Thyroid gland (tissue), 4 donors: ENCODE data around the gene RAD9A. TPM values are rescaled to one million over a fixed set of nuclear protein-coding genes. Genes with fewer than 3 reads are reported as not detected.
"Not testable (repeated sequence)": the region's sequence is repeated elsewhere in the genome, so short reads cannot be mapped to it uniquely, and the experiment has no call there.

ENCODE experiments used
- DNase-seq, 2 donors: peaks; one replicate each; pipeline ENCODE4 v3.0.0-alpha.2; 2019
- H3K27ac ChIP-seq, 3 donors: fragments of 200-600 bp; sonication (generic); 1 replicate in 2 of 3; 2 replicates in 1 of 3; pipeline ENCODE4 v1.5.1; 2016 to 2019; ENCODE audit warnings: mild to moderate bottlenecking in 1 of 3, moderate library complexity in 1 of 3
- H3K27me3 ChIP-seq: fragments of 200-600 bp; sonication (generic); one replicate; pipeline ENCODE4 v1.5.1; 2019
- H3K36me3 ChIP-seq, 2 donors: fragments of 200-600 bp; sonication (generic); one replicate each; pipeline ENCODE4 v1.5.1; 2016 to 2019
- H3K4me1 ChIP-seq, 2 donors: fragments of 200-600 bp; sonication (generic); one replicate each; pipeline ENCODE4 v1.5.1; 2017 to 2019
- H3K4me3 ChIP-seq, 3 donors: fragments of 200-600 bp; sonication (generic); replicated peaks in 1 of 3; 1 replicate in 2 of 3; 2 replicates in 1 of 3; pipeline ENCODE4 v1.5.1; 2016; ENCODE audit warnings: mild to moderate bottlenecking in 1 of 3
- H3K9me3 ChIP-seq: fragments of 200-600 bp; sonication (generic); one replicate; pipeline ENCODE4 v1.5.1; 2017
- CTCF ChIP-seq, 6 experiments: fragments of 200-600 bp in 3 of 6; fragments of 450-650 bp in 3 of 6; sonication (generic) in 3 of 6; IDR thresholded peaks; one replicate each; pipeline ENCODE4 v1.5.1; 2016 to 2019; ENCODE audit warnings: antibody characterized with exemption in 6 of 6, mild to moderate bottlenecking in 2 of 6, inconsistent platforms in 1 of 6, moderate library complexity in 1 of 6
- POLR2A ChIP-seq, 2 donors: fragments of 450-650 bp; IDR thresholded peaks; one replicate each; pipeline ENCODE4 v1.6.1; 2017; ENCODE audit warnings: antibody characterized with exemption in 2 of 2, mild to moderate bottlenecking in 2 of 2, moderate library complexity in 1 of 2
- WGBS, 2 donors: methylation state at CpG; one replicate each; pipeline ENCODE4 v1.1.5; 2017; 5-methylcytosine and 5-hydroxymethylcytosine counted together
- intact Hi-C: fragments of 100-400 bp; cut with DNase I; formaldehyde crosslinking; loops from one replicate; pipeline ENCODE4 v1.15.1; 2023
- total RNA-seq, 4 donors: library from RNA; depleted of rRNA; stranded (reverse); fragments of >200 nt; gene quantifications; one replicate each; pipeline ENCODE4 v1.2.3, GENCODE V29; 2016

Gene RAD9A
- total RNA-seq, 4 donors from 2014 or later, result 22.7 to 38.0 (median 31.0) TPM

GRCh38 chr11:67423891-67424613 lies 32.3 kb downstream of the RAD9A start:
- intact Hi-C loops, result loop anchor here (5.0 kb wide), 1 partner anchor 43 kb away; the partner anchor contains the start of gene TMEM134
- Histone ChIP-seq H3K9me3 (no peaks in the 10 kb centered on the region), H3K27me3 (no peaks in the 10 kb centered on the region), H3K36me3 (no peaks in the 10 kb centered on the region), H3K4me3 (no peak overlapping the region), H3K4me1 (peaks cover 9 to 27% of the 10 kb centered on the region in 2 donors), H3K27ac (no peak overlapping the region)
- 90 to 93% methylated on average over 12 to 16 of the region's 34 CpGs for WGBS, 2 donors
- DNase-seq, result no peak
- TF ChIP-seq POLR2A (IDR thresholded peaks at IDR 0.05) (no peak), CTCF (IDR thresholded peaks at IDR 0.05) (no peak)

GRCh38 chr11:67427364-67427859 lies 35.6 kb downstream of the RAD9A start:
- 75 to 79% methylated on average over 19 of the region's 19 CpGs for WGBS, 2 donors
- H3K4me1 ChIP-seq, result peaks cover 7 to 20% of the 10 kb centered on the region in 2 donors
- H3K9me3 ChIP-seq, H3K36me3 ChIP-seq, DNase-seq, intact Hi-C loops, H3K27me3 ChIP-seq: not testable (repeated sequence)
- peak overlapping the region in 2 of 3 donors; percentile 24 to 73 for H3K4me3 ChIP-seq
- peak overlapping the region; percentile 31 to 90 (median 82) for H3K27ac ChIP-seq

GRCh38 chr11:67428052-67429001 lies 36.5 kb downstream of the RAD9A start, which contains the start of gene RPS6KB2:
Gene RPS6KB2, plus strand, starts transcription at chr11:67428494. Its CDS starts 52 bp downstream, at chr11:67428546.
- H3K36me3 ChIP-seq, result peaks cover 11 to 18% of the 10 kb centered on the region in 2 donors
- H3K9me3 ChIP-seq, result no peaks in the 10 kb centered on the region
- H3K27me3 ChIP-seq, result no peaks in the 10 kb centered on the region
- TF ChIP-seq CTCF (IDR thresholded peaks at IDR 0.05), result peak in 1 of 6 experiments; percentile 30
- TF ChIP-seq POLR2A (IDR thresholded peaks at IDR 0.05), result peak; percentile 54 to 93
- 0% methylated on average over 37 to 45 of the region's 68 CpGs for WGBS, 2 donors
- H3K4me1 ChIP-seq, result peaks cover 7 to 20% of the 10 kb centered on the region in 2 donors
- intact Hi-C loops, result no loop called here
- peak within 1 kb of the TSS; percentile 72 to 90 (median 82) for H3K27ac ChIP-seq
- H3K4me3 ChIP-seq, result peak within 1 kb of the TSS; percentile 24 to 95 (median 73)
- DNase-seq, result peak; percentile 99

GRCh38 chr11:67429038-67429668 lies 37.4 kb downstream of the RAD9A start:
- peak overlapping the region; percentile 24 to 95 (median 73) for H3K4me3 ChIP-seq
- peak overlapping the region in 2 of 3 donors; percentile 82 to 90 for H3K27ac ChIP-seq
- 43 to 62% methylated on average over 9 to 12 of the region's 12 CpGs for WGBS, 2 donors
- peaks cover 19 to 24% of the 10 kb centered on the region in 2 donors for H3K36me3 ChIP-seq
- intact Hi-C loops, result no loop called here
- peaks cover 7 to 20% of the 10 kb centered on the region in 2 donors for H3K4me1 ChIP-seq
- H3K9me3 ChIP-seq, result no peaks in the 10 kb centered on the region
- no peak for TF ChIP-seq CTCF (IDR thresholded peaks at IDR 0.05)
- no peak for TF ChIP-seq POLR2A (IDR thresholded peaks at IDR 0.05)
- no peak for DNase-seq
- no peaks in the 10 kb centered on the region for H3K27me3 ChIP-seq

- Histone ChIP-seq H3K27ac (no peak overlapping the region), H3K27me3 (no peaks in the 10 kb centered on the region), H3K4me1 (peaks cover 7 to 20% of the 10 kb centered on the region in 2 donors), H3K36me3 (peaks cover 25 to 30% of the 10 kb centered on the region in 2 donors), H3K4me3 (no peak overlapping the region), H3K9me3 (no peaks in the 10 kb centered on the region)
- intact Hi-C loops, result no loop called here
- no peak for DNase-seq
- WGBS, 2 donors, result 79 to 82% methylated on average over 11 of the region's 11 CpGs
- TF ChIP-seq CTCF (IDR thresholded peaks at IDR 0.05), result no peak
- TF ChIP-seq POLR2A (IDR thresholded peaks at IDR 0.05), result no peak
Observed at GRCh38 chr11:67429722-67430121, 37.9 kb downstream of the RAD9A start.
